H1 (cell line): ENCODE data around the gene MIER2.

Experiments
- CEBPB ChIP-seq: IDR thresholded peaks from 2 replicates; pipeline ENCODE4 v1.6.1; 2012; ENCODE audit warnings: low read depth, low read length
- CREB1 ChIP-seq: IDR thresholded peaks from 2 replicates; pipeline ENCODE4 v1.6.1; 2012; ENCODE audit warnings: inconsistent platforms
- MAFK ChIP-seq: IDR thresholded peaks from 2 replicates; pipeline ENCODE4 v1.6.1; 2012; ENCODE audit warnings: low read depth, mild to moderate bottlenecking, improper control_type of control experiment, low read length
- NRF1 ChIP-seq: IDR thresholded peaks from 2 replicates; pipeline ENCODE4 v1.6.1; 2011; ENCODE audit warnings: mild to moderate bottlenecking, low read depth, low read length, improper control_type of control experiment
- POLR2A ChIP-seq, 2 experiments: IDR thresholded peaks; 1 replicate in 1 of 2; 2 replicates in 1 of 2; pipeline ENCODE4 v1.6.1; 2011; ENCODE audit warnings: low read depth in 2 of 2, low read length in 2 of 2, mild to moderate bottlenecking in 2 of 2; ENCODE audit errors: control extremely low read depth in 1 of 2
- POLR2AphosphoS5 ChIP-seq: IDR thresholded peaks from 2 replicates; pipeline ENCODE4 v1.6.1; 2011; ENCODE audit warnings: low read depth, low read length
- SIN3A ChIP-seq, 2 experiments: IDR thresholded peaks in 1 of 2; conservative IDR thresholded peaks in 1 of 2; 2 replicates each; pipeline ENCODE4 v1.6.1; 2011 to 2012; ENCODE audit warnings: low read length in 2 of 2, improper control_type of control experiment in 1 of 2, low read depth in 1 of 2, mild to moderate bottlenecking in 1 of 2
- TAF1 ChIP-seq: IDR thresholded peaks from 2 replicates; pipeline ENCODE4 v1.6.1; 2011; ENCODE audit warnings: mild to moderate bottlenecking, low read depth, low read length
- YY1 ChIP-seq: IDR thresholded peaks from 2 replicates; pipeline ENCODE4 v1.6.1; 2011; ENCODE audit warnings: low read depth, mild to moderate bottlenecking, low read length
- TF ChIP-seq, protein P1 (sequence below): IDR thresholded peaks from 2 replicates; pipeline ENCODE4 v1.6.1; 2012; ENCODE audit warnings: inconsistent platforms
- TF ChIP-seq, protein P2 (sequence below): IDR thresholded peaks from 2 replicates; pipeline ENCODE4 v1.6.1; 2011; ENCODE audit warnings: low read depth, mild to moderate bottlenecking, low read length; ENCODE audit not compliant: insufficient read depth
- TF ChIP-seq, protein P3 (sequence below), 3 experiments: IDR thresholded peaks; 1 replicate in 2 of 3; 2 replicates in 1 of 3; pipeline versions ENCODE4 v1.5.1 to v1.6.1; 2011; ENCODE audit warnings: low read length in 3 of 3, mild to moderate bottlenecking in 3 of 3, inconsistent platforms in 2 of 3, low read depth in 1 of 3, moderate library complexity in 1 of 3; ENCODE audit not compliant: insufficient read depth in 1 of 3; ENCODE audit errors: control extremely low read depth in 1 of 3

DNA sequence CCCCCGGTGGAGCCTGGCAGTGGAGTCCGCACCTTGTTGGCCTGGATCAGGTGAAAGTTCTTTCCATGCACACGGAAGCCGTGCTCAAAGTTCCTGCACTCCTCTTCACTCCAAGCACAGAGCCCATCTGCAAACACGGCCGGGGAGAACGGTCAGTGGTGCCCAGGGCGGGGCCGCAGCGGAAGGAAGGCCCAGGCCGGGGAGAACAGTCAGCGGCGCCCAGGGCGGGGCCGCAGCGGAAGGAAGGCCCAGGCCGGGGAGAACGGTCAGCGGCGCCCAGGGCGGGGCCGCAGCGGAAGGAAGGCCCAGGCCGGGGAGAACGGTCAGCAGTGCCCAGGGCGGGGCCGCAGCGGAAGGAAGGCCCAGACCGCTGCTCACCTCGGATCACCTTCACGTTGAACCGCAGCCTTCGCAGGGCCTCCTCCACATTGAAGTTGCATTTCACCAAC lies 32.8 kb downstream of the MIER2 start:
- TF ChIP-seq POLR2A (IDR thresholded peaks at IDR 0.05; ENCODE audit: control extremely low read depth in 1 of 2, low read depth in 2 of 2, low read length in 2 of 2) (no peak), CREB1 (no peak), TAF1 (no peak), NRF1 (no peak), SIN3A (conservative IDR thresholded peaks at IDR 0.05 in 1 of 2, IDR thresholded peaks at IDR 0.05 in 1 of 2; ENCODE audit: low read depth in 1 of 2, low read length in 2 of 2) (no peak), MAFK (no peak), YY1 (no peak), CEBPB (no peak), POLR2AphosphoS5 (no peak)
- TF ChIP-seq, protein P1, sequence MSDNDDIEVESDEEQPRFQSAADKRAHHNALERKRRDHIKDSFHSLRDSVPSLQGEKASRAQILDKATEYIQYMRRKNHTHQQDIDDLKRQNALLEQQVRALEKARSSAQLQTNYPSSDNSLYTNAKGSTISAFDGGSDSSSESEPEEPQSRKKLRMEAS = no peak
- TF ChIP-seq, protein P2, sequence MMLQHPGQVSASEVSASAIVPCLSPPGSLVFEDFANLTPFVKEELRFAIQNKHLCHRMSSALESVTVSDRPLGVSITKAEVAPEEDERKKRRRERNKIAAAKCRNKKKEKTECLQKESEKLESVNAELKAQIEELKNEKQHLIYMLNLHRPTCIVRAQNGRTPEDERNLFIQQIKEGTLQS = no peak
- TF ChIP-seq, protein P3, sequence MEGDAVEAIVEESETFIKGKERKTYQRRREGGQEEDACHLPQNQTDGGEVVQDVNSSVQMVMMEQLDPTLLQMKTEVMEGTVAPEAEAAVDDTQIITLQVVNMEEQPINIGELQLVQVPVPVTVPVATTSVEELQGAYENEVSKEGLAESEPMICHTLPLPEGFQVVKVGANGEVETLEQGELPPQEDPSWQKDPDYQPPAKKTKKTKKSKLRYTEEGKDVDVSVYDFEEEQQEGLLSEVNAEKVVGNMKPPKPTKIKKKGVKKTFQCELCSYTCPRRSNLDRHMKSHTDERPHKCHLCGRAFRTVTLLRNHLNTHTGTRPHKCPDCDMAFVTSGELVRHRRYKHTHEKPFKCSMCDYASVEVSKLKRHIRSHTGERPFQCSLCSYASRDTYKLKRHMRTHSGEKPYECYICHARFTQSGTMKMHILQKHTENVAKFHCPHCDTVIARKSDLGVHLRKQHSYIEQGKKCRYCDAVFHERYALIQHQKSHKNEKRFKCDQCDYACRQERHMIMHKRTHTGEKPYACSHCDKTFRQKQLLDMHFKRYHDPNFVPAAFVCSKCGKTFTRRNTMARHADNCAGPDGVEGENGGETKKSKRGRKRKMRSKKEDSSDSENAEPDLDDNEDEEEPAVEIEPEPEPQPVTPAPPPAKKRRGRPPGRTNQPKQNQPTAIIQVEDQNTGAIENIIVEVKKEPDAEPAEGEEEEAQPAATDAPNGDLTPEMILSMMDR (IDR thresholded peaks at IDR 0.05; ENCODE audit: control extremely low read depth in 1 of 3, insufficient read depth in 1 of 3, low read depth in 1 of 3, low read length in 3 of 3) = no peak
